Activated naive CD4-positive, alpha-beta T cell treated with anti-CD3 and anti-CD28 coated beads, Interleukin-2, amount 10 ng/mL, durations not matched to agents 7 days and 5 days (primary cell): ENCODE data around the gene F2.
"Not testable (repeated sequence)": the region's sequence is repeated elsewhere in the genome, so short reads cannot be mapped to it uniquely, and the experiment has no call there.

Experiments
- CTCF ChIA-PET: fragments of 350-600 bp; sonication (Branson Sonifier 250); formaldehyde crosslinking; loops from one replicate; lab custom pipeline; 2021; ENCODE audit warnings: antibody characterized with exemption; lab: Charles Lee
- DNase-seq: peaks from one replicate; pipeline ENCODE4 v3.0.0-alpha.2; 2020
- H3K27ac Mint-ChIP-seq: one replicate; pipeline ENCODE4 v1.8.0; 2021; ENCODE audit warnings: mild to moderate bottlenecking, moderate library complexity, mixed read lengths
- H3K27me3 Mint-ChIP-seq: one replicate; pipeline ENCODE4 v1.8.0; 2021; ENCODE audit warnings: mild to moderate bottlenecking, mixed read lengths
- H3K36me3 Mint-ChIP-seq: one replicate; pipeline ENCODE4 v1.8.0; 2021; ENCODE audit warnings: mixed read lengths
- H3K4me1 Mint-ChIP-seq: one replicate; pipeline ENCODE4 v1.8.0; 2021; ENCODE audit warnings: mixed read lengths
- H3K4me3 Mint-ChIP-seq: one replicate; pipeline ENCODE4 v1.8.0; 2021; ENCODE audit warnings: mild to moderate bottlenecking, moderate library complexity, mixed read lengths
- H3K9me3 Mint-ChIP-seq: one replicate; pipeline ENCODE4 v1.8.0; 2021; ENCODE audit warnings: mixed read lengths

F2 gene

GRCh38 chr11:46719048-46719542 lies at the start of gene F2:
Gene F2 (plus strand): TSS chr11:46719213. CDS start chr11:46719236, 23 bp downstream.
- Mint-ChIP-seq H3K4me3 (no peak within 1 kb of the TSS), H3K36me3 (no peaks in the 10 kb centered on the region), H3K4me1 (peaks cover 11% of the 10 kb centered on the region), H3K27me3 (peaks cover 15% of the 10 kb centered on the region), H3K27ac (peak within 1 kb of the TSS; percentile 52), H3K9me3 (no peaks in the 10 kb centered on the region)
- CTCF ChIA-PET: no interaction called here
- no peak for DNase-seq

GRCh38 chr11:46669711-46670139 lies 49.3 kb upstream of the F2 start:
- H3K27me3 Mint-ChIP-seq: no peaks in the 10 kb centered on the region
- no peak overlapping the region for H3K4me3 Mint-ChIP-seq
- no peaks in the 10 kb centered on the region for H3K9me3 Mint-ChIP-seq
- DNase-seq: no peak
- peaks cover 54% of the 10 kb centered on the region for H3K4me1 Mint-ChIP-seq
- H3K27ac Mint-ChIP-seq: peak overlapping the region; percentile 99
- CTCF ChIA-PET: interaction anchor here (0.9 to 1.5 kb wide), 4 partner anchors 28 to 133 kb away, joined by 3 to 5 read pairs (median 3); no protein-coding TSS in a partner anchor
- H3K36me3 Mint-ChIP-seq: peaks cover 57% of the 10 kb centered on the region

GRCh38 chr11:46670521-46670920 lies 48.5 kb upstream of the F2 start:
- CTCF ChIA-PET: interaction anchor here (0.8 to 1.7 kb wide), 11 partner anchors 9 to 281 kb away, joined by 3 to 12 read pairs (median 4); partner anchors contain the start of genes ARHGAP1, ATG13, HARBI1 and ZNF408
- peaks cover 53% of the 10 kb centered on the region for H3K36me3 Mint-ChIP-seq
- not testable (repeated sequence) for H3K4me3 Mint-ChIP-seq, H3K27me3 Mint-ChIP-seq, DNase-seq, H3K9me3 Mint-ChIP-seq
- H3K27ac Mint-ChIP-seq: peak overlapping the region; percentile 99
- peaks cover 62% of the 10 kb centered on the region for H3K4me1 Mint-ChIP-seq

- H3K4me1 Mint-ChIP-seq: peaks cover 74% of the 10 kb centered on the region
- CTCF ChIA-PET: interaction anchor here (1.0 kb wide), 1 partner anchor 14 kb away, joined by 4 read pairs; no protein-coding TSS in a partner anchor
- no peaks in the 10 kb centered on the region for H3K27me3 Mint-ChIP-seq
- peak overlapping the region; percentile 23 for H3K4me3 Mint-ChIP-seq
- no peaks in the 10 kb centered on the region for H3K9me3 Mint-ChIP-seq
- H3K36me3 Mint-ChIP-seq: peaks cover 49% of the 10 kb centered on the region
- DNase-seq: no peak
- peak overlapping the region; percentile 99 for H3K27ac Mint-ChIP-seq
Measured at GRCh38 chr11:46671958-46672315, 47.1 kb upstream of the F2 start.

- Mint-ChIP-seq H3K27ac (peak overlapping the region; percentile 99), H3K4me3 (no peak overlapping the region), H3K4me1 (peaks cover 78% of the 10 kb centered on the region), H3K9me3 (no peaks in the 10 kb centered on the region), H3K36me3 (peaks cover 49% of the 10 kb centered on the region), H3K27me3 (no peaks in the 10 kb centered on the region)
- DNase-seq: no peak
- CTCF ChIA-PET: interaction anchor here (1.0 kb wide), 1 partner anchor 13 kb away, joined by 4 read pairs; no protein-coding TSS in a partner anchor
Measured at GRCh38 chr11:46672381-46672839, 46.6 kb upstream of the F2 start.

- DNase-seq: no peak
- Mint-ChIP-seq H3K4me3 (no peak overlapping the region), H3K27ac (peak overlapping the region; percentile 93), H3K27me3 (no peaks in the 10 kb centered on the region), H3K36me3 (peaks cover 54% of the 10 kb centered on the region), H3K9me3 (no peaks in the 10 kb centered on the region), H3K4me1 (peaks cover 76% of the 10 kb centered on the region)
- CTCF ChIA-PET: interaction anchor here (1.0 to 1.1 kb wide), 2 partner anchors 55 to 112 kb away, joined by 3 to 4 read pairs; no protein-coding TSS in a partner anchor
Measured at GRCh38 chr11:46673713-46674462, 45.1 kb upstream of the F2 start.

GRCh38 chr11:46674463-46675287 lies 44.3 kb upstream of the F2 start:
- Mint-ChIP-seq H3K27me3 (no peaks in the 10 kb centered on the region), H3K9me3 (no peaks in the 10 kb centered on the region), H3K4me3 (no peak overlapping the region), H3K27ac (peak overlapping the region; percentile 93), H3K36me3 (peaks cover 51% of the 10 kb centered on the region), H3K4me1 (peaks cover 70% of the 10 kb centered on the region)
- peak; percentile 53 for DNase-seq
- CTCF ChIA-PET: interaction anchor here (1.0 to 1.1 kb wide), 2 partner anchors 56 to 113 kb away, joined by 3 to 4 read pairs; no protein-coding TSS in a partner anchor

- Mint-ChIP-seq H3K4me3 (no peak overlapping the region), H3K4me1 (peaks cover 64% of the 10 kb centered on the region), H3K9me3 (no peaks in the 10 kb centered on the region), H3K36me3 (peaks cover 46% of the 10 kb centered on the region), H3K27ac (peak overlapping the region; percentile 93), H3K27me3 (no peaks in the 10 kb centered on the region)
- DNase-seq: no peak
- CTCF ChIA-PET: interaction anchor here (1.0 kb wide), 1 partner anchor 57 kb away, joined by 4 read pairs; no protein-coding TSS in a partner anchor
Measured at GRCh38 chr11:46675288-46675851, 43.6 kb upstream of the F2 start.

- CTCF ChIA-PET: no interaction called here
- Mint-ChIP-seq H3K27ac (no peak overlapping the region), H3K27me3 (no peaks in the 10 kb centered on the region), H3K36me3 (peaks cover 51% of the 10 kb centered on the region), H3K4me1 (peaks cover 59% of the 10 kb centered on the region), H3K4me3 (no peak overlapping the region), H3K9me3 (no peaks in the 10 kb centered on the region)
- DNase-seq: no peak
Measured at GRCh38 chr11:46675949-46676348, 43.1 kb upstream of the F2 start.

GRCh38 chr11:46676436-46677158 lies 42.4 kb upstream of the F2 start:
- DNase-seq: no peak
- CTCF ChIA-PET: no interaction called here
- H3K27ac Mint-ChIP-seq: peak overlapping the region; percentile 40
- no peak overlapping the region for H3K4me3 Mint-ChIP-seq
- peaks cover 51% of the 10 kb centered on the region for H3K36me3 Mint-ChIP-seq
- no peaks in the 10 kb centered on the region for H3K27me3 Mint-ChIP-seq
- H3K9me3 Mint-ChIP-seq: no peaks in the 10 kb centered on the region
- H3K4me1 Mint-ChIP-seq: peaks cover 52% of the 10 kb centered on the region

- CTCF ChIA-PET: no interaction called here
- Mint-ChIP-seq H3K4me1 (peaks cover 47% of the 10 kb centered on the region), H3K27ac (no peak overlapping the region), H3K4me3 (no peak overlapping the region), H3K36me3 (peaks cover 46% of the 10 kb centered on the region), H3K27me3 (no peaks in the 10 kb centered on the region), H3K9me3 (no peaks in the 10 kb centered on the region)
- DNase-seq: no peak
Measured at GRCh38 chr11:46677169-46677568, 41.8 kb upstream of the F2 start.

GRCh38 chr11:46677991-46678740 lies 40.8 kb upstream of the F2 start:
- CTCF ChIA-PET: interaction anchor here (1.2 kb wide), 1 partner anchor 10 kb away, joined by 3 read pairs; no protein-coding TSS in a partner anchor
- Mint-ChIP-seq H3K27ac (peak overlapping the region; percentile 66), H3K9me3 (no peaks in the 10 kb centered on the region), H3K36me3 (peaks cover 36% of the 10 kb centered on the region), H3K27me3 (no peaks in the 10 kb centered on the region), H3K4me3 (no peak overlapping the region), H3K4me1 (peaks cover 38% of the 10 kb centered on the region)
- no peak for DNase-seq
